COR-L47 (cell line): ENCODE measurements around the gene EML6.
"Not testable (repeated sequence)": the region's sequence is repeated elsewhere in the genome, so short reads cannot be mapped to it uniquely, and the experiment has no call there.

ENCODE experiments used
- DNase-seq: peaks from one replicate; lab custom pipeline; 2025; lab: John Stamatoyannopoulos, UW

EML6 gene

DNA sequence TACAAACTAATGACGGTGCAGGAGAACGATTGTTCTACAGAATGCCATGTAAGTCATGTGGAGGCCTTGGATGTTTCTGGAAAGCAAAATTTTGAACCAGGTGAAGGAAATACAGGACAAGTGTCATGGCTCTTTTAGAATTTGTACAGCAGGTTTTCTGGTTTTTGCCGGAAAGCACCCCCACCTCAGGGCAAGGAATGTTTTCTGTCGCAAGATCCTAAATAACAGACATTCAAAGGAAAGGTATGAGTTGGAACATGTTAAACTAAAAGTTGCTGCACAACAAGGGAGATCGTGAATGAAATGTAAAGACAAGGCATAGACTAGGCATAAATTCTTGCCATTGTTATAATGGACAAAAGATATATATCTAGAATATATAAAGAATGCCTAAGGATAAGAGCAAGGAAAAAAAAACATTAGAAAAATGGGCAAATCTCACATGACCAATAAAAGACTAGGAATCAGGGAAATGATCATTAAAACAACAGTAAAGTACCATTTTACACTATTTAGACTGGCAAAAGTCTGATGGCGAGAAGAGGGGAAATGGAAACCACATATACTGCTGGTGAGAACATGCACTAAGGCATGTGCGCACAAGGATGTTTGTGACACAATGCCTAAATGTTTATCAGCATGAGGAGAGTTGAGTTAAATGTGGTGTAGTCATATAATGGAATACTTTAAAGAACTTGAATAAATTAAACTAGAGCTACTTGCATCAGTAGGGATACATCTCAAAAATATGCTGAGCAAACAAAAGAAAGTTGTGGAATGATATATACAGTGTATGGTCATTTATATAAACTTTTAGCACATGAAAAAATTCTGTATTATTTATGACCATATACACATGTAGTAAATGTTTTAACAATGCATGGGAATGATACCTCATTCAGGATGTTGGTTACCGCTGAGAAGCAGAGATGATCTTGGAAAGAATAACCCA lies 127.0 kb downstream of the EML6 start:
- DNase-seq, result no peak

DNA sequence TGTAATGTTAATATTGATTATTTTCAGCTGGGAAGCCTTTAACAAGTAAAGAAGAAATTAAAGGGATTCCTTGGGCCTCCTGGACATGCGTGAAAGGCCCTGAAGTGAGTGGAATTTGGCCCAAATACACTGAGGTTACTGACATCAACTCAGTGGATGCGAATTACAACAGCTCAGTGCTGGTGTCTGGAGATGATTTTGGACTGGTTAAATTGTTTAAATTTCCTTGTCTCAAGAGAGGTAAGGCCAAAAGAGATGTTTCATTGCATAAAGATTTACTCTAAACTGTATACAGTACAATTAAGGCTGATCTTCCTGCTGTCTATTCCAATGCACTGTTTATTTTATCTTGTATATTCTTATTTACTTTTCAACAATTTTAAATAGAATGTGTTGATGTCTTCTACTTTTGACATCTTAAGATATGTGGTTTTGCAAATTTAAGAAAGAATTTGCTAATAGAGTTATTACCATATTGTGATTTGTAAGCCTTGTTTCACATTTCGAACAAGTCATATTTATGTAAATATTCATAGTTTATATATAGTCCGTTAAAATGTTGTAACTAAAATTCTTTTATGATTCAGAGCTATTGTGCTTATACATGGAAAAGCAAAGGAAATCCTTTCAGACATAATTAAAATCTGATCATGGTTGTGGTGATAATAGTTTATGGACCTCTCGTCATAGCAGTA lies 130.3 kb downstream of the EML6 start:
- no peak for DNase-seq

DNA sequence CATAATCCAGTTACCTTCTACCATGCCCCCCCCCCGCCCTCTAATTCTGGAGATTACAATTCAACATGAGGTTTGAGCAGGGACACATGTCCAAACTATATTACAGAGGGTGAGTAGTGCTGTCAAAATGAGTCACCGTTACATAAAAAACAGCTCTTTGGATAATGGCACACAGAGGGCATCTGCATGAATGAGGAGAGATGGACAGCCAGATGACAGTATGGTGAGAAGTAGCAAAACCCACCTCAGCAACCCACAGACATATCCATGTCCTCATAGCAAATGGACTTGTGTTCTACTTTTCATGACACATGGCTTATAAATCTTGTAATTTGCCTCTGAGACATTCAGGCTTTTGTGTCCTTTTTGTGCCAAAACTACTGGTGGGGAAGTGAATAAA lies 132.0 kb downstream of the EML6 start:
- DNase-seq, result no peak

DNA sequence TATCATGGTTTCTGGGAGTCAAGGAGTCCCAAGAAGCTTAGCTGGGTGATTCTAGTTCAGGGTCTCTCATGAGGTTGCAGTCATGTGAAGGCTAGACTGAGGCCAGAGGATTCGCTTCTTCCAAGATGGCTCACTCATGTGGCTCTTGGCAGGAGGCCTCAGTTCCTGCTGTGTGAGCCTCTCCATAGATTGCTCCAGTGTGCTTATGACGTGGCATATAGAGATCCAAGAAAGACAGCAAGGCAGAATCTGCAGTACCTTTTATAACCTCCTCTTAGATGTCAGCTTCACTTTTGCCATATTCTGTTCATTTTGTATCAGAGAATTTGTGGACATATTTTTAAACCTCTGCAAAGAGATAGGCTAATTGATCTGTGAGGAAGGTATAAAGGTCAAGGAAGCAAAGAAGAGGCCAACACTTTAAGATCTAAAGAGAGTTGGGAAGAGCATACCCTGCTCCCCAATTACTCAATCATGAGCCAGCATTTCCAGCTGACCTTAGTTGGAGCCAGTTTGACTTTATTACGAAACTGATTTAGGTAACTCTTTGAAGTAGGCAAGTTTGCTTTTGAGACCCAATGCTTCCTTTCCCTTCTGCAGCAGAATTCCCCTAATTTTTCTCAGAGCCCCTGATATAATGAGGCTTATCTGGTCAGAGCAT lies 134.7 kb downstream of the EML6 start:
- no peak for DNase-seq

DNA sequence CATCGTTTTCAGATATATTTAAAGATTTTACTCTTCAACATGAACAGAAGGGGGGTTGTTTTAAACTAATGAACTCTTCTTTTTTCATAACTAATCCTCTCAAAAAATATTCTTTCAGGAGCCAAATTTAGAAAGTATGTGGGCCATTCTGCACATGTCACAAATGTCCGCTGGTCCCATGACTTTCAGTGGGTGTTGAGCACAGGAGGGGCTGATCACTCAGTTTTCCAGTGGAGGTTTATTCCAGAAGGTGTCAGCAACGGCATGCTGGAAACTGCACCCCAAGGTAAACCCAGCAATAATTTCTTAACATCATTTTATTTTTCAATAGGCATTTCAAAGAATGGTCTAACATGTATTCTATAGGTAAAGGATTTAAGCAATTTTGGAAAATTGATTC lies 136.0 kb downstream of the EML6 start:
- no peak for DNase-seq

DNA sequence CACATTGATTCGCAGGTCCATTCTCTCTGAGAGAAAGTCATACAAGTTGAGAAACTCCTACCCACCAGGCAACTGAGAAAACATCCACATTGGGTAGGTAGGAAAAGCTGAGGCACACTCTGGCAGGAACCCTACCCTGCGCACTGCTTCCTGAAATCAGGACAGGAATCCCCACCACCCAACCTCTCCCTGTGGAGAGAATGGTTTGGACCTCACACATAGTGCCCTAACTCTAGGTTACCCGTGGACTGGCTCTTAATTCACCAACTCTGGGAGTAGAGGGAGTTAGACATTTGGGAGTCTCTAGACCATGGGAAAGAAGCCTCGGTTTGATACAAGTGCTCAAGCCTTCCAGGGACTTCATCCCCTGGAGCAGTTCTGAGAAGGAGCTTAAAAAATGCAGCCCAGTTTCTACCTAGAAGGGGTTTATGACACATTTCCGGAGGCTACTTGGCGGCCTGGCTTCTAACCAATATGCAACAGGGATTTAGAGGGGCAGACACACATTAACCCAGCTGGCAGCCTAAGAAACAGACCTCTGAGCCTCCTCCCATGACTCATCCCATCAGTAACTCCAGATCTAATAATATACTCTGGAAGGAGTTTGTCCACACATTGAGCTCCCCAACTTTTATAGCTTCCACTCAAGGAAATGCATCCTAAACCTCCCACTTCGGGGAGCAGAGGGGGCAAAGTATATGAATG lies 136.7 kb downstream of the EML6 start:
- DNase-seq, result no peak

DNA sequence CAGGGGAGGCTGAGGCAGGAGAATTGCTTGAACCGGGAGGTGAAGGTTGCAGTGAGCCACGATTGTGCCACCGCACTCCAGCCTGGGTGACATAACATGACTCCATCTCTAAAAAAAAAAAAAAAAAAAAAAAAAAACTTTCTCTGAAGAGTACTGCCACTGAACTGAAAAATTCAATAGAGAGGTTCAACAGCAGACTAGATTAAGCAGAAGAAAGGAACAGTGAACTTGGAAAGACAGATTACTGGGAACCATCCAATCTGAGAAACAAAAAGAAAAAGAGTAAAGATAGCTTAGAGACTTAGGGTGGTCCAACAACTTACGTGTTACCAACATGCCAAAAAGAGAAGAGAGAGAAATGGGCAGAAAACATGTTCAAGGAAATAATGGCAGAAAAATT lies 138.8 kb downstream of the EML6 start:
- no peak for DNase-seq

DNA sequence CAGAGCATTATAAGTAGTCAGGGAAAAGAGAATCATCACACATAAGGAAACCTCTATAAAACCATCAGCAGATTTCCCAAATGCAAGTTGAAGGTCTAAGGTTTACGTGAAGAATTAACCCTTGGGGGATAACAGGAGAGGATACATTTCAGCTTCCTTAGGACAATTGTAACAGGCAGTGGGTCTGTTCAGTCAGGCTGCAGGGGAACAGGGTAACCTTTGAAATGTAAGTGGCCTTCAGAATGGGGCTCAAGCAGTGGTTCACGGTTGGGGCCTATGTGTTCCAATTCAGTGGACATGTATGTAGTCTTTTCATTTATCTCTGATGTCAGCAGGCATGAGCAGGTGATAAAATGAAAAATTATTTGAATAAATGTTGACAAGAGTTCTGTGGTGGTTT lies 139.3 kb downstream of the EML6 start:
- DNase-seq, result no peak

DNA sequence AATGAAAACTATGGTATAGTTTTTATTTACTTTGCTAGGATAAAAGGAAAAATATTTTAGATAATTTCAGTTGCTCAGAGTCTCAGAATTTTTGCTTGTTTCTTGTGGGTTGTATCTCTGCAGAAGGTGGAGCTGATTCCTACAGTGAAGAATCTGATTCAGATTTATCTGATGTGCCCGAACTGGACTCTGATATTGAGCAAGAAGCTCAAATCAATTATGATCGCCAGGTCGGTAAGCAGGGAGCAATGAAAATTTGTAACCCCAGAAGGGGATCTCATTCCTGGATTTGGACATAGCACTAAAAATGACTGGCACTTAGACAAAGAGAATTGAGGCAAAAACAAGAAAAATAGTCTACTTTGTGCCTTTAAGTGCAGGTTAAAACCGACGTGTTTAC lies 140.2 kb downstream of the EML6 start:
- no peak for DNase-seq

DNA sequence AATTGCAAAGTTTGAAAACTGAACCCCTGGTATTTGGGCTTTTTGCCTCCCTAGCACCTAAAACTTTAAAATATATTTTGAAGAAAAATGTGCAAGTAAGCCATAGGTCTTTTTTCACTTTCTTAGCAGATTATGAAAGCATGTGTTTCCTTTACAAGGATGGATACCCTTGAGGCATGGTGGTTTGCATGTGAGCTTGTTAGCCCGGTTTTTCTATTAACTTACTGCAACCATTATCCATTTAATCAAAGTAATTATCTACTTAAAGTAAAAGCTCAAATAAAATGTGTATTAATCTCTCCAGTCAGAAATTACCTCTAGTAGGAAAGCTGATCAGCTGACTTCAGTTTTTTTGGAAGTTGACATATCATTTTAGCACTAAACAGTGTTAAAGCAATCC lies 140.6 kb downstream of the EML6 start:
- no peak for DNase-seq

DNA sequence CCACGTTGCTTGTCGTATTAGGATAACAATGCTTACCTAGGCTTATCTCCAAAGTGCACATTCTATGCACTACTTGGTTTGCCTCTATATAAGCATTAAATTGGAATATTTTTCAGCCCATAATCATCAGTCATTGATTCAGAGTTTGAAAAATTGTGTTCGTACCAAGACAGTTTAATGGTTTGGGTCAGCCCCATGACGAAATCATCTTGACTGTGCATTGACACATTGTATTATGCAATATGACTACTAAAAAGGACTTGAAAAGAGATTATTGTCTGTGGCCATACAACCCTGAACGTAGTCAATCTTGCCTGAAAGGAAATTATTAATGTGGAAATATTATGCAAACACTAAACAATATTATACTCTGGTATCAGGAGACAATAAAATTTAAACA lies 141.3 kb downstream of the EML6 start:
- DNase-seq, result no peak

DNA sequence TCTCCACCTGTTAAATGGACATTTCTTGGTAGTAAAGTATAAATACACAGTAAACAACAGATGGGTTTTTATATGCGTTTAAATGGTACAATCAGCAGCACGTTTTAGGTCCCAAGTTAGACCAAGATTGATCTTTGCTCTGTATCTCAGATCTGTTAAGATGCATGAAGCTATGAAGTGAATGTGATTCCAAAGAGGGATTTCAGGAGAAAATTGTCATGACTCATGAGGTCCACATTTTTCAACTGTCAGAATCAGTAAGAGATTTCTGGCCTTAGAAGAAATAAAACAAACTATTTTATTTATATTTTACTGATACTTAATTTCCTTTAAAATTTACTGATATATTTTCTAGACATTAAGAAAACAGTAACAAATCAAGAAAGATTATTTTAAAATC lies 142.7 kb downstream of the EML6 start:
- DNase-seq, result no peak

DNA sequence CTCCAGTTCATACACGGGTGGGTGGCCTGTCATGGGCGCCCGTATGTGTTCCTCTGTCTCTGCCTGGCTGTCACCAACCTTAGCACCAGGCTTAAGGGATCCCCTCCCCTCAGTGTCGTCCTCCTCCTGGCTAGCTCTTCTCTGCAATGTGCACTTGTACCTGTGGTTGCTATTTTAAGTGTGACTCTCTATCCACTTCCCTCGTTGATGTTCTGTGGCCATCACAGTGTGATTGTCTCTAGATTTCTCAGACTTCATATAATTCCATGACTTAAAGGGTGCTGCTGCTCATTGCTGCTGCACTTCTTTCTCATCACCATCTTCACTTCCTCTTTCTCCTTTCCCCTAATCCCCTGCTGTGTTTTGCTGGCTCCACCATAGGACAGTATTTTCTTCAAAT lies 143.4 kb downstream of the EML6 start:
- no peak for DNase-seq

DNA sequence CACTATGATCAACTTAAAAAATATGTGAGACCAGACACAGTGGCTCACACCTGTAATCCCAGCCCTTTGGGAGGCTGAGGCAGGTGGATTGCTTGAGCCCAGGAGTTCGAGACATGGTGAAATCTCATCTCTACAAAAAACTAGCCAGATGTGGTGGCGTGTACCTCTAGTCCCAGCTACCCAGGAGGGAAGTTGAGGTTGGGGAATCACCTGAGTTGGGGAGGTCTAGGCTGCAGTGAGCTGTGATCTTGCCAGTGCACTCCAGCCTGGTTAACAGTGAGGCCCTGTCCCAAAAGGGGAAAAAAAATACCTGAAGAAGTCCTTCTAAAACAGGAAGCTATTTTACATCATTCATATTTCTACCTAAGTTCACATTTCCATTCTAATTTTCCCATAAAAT lies 144.0 kb downstream of the EML6 start:
- no peak for DNase-seq

DNA sequence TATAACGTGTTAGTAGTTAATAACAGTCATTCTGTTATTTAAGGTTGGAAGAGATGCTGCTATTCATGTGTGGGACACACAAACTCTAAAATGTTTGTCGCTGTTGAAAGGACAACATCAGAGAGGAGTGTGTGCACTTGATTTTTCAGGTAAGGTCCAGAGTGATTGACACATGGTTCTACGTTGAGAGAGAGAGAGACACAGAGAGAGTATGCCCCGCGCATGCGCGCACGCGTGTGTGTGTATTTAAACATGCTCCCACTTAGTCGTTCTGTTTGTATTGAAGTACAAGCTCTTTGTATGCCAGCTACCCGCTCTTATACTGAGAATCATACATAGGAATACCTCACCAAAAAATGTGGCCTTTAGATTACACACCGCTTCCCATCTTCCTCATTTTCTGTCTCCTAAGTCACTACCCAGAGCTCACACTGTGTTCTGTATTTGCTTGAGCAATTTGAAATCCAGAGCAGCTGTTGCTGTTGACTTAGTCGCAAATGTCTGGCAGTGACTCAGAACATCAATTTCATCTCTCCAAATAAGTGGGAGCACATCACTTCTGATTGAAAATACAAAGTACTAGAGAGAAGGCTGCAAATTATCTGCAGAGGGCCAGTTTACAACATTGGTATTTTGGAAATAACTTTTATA lies 148.1 kb downstream of the EML6 start:
- peak; percentile 93 for DNase-seq

DNA sequence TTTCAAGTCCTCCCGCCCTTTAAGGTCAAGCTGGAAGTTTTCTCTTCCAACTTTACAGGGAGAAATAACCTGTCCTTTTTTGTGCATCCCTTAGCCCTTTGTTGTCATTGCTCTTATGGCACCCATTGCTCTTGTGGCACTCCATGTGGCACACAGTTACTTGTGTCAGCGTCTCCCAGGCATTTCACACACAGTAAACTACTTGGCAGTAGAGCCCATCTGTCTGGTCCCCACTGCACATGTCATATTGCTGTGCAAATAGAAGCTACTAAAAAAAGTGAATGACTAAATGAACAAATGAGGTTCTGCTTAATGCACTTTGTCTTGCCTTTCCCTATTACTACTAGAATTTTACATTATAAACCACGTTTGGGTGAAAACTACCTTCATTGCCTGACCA lies 149.3 kb downstream of the EML6 start:
- no peak for DNase-seq

DNA sequence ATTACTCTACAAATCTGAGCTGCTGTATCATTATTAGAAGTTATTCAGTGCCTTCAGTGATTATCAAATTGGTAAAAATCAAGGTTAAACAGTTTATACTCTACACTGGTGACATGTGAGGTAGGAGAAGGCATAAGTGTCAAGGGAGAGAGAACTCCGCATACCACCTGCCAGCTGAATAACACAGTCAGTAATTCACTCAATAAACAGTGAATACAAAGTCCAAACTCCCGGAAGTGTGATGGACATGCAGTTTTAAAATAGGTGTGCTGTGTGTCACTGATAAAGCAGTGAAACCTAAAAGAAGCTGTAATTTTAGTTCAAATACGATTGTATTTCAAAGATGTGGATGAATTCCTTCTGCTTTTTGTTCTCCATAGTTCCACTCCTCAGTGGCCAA lies 149.8 kb downstream of the EML6 start:
- not testable (repeated sequence) for DNase-seq

DNA sequence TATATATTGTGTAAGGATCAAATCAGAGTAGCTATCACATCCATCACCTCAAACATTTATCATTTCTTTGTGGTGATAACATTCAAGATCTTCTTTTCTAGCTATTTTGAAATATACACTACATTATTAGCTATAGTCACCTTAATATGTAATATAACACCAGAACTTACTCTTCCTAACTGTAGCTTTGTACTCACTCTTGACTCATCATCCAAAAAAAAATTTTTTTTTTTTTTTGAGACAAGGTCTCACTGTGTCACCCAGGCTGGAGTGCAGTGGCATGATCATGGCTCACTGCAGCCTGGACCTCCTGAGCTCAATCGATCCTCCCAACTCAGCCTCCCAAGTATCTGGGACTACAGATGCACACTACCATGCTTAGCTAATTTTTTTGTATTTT lies 153.3 kb downstream of the EML6 start:
- DNase-seq, result no peak

DNA sequence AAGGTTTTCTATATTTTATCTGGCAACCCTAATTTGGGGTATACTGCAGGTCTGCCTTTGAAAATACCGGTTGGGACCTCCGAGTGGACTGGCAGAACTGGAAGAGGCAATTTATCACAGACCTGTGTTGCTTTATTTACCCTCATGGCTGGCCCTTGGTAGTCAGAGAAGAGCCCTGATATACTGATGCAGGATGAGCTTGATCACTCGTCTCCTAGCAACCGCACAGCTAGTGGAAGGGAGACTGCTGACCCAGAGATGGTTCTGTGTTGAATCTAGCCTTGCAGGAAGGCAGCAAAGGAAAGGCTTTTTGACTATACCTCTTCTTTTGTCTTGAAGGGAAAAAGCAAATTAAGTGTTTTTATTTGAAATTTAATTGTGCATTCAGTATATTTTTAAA lies 154.7 kb downstream of the EML6 start:
- peak; percentile 51 for DNase-seq

DNA sequence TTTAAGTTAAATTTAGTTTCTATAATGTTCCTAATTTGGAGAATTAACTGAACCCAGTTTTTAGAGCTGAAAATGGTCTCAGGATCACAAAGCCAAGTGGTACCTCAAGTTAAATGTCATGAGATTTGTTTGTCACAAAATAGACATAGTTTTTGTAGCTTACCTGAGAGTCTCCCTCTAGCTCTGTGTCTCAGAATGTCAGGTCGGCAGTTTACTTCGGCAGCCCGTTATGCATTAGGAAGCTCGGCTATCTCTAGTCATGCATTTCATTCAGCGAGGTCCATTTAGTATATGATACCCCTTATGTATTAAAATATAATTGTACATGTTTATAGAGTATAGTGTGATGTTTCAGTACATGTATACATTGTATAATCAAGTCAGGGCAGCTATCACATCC lies 155.6 kb downstream of the EML6 start:
- no peak for DNase-seq

DNA sequence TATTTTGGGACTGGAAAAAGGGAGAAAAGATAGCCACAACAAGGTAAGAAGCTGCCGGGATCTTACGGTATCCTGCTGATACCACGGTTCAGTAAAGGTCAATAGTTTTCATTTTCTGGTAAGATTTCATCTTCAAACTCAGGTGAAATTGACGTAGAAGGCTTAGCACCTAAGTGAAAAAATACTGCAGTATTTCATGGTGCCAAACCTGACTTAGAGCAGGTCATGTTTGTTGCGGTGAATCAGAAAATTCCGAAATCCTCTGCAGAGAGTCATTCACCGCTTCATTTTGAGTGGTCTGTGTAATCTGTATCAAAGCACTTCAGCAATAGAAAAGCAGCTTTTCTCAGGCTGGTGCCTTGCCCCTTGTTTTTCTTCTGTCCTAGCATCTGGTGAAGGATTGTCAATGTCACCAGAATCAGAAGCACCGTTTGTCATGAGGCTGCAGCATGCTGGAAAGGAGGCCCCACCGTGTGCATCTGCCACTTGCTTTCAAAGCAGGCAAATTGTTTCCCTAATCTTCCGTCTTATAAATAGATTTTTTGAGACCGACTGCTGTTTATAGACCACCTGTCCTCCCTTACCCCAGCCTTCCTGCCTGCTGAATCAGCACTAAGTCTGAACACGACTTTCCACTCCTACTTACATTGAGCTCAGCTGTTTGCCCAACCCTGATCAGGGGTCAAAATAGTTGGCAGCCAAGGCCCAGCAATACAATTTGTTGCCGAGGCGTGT lies 156.3 kb downstream of the EML6 start:
- no peak for DNase-seq
